ENCODE data around the gene PTPRE. TPM values are rescaled to one million over a fixed set of nuclear protein-coding genes. Genes with fewer than 3 reads are reported as not detected.

Gene PTPRE
- total RNA-seq, 4 donors from 2014 or later = 28.1 to 89.7 (median 54.2) TPM

DNA sequence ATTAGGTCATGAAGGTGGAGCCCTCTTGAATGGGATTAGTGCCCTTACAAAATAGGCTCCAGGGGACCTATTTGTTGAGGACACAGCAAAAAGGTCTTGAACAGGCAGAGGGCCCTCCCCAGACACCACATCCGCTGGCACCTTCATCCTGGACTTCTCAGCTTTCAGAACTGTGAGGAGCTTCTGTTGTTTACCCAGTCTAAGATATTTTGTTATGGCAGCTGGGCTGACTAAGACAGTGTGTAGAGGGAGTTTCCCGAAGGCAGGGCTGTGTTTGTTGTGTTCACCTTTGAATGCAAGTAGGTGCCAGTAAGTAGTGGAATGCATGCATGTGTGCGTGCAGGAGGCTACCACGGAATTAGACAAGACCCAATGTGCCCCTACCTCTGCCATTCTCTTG is 106.7 kb downstream of the PTPRE start:
- no peak for ATAC-seq (ENCODE audit: low FRiP score)
- DNase-seq (ENCODE audit: low spot score) = no peak
- no peak for TF ChIP-seq CTCF (IDR thresholded peaks at IDR 0.05)

DNA sequence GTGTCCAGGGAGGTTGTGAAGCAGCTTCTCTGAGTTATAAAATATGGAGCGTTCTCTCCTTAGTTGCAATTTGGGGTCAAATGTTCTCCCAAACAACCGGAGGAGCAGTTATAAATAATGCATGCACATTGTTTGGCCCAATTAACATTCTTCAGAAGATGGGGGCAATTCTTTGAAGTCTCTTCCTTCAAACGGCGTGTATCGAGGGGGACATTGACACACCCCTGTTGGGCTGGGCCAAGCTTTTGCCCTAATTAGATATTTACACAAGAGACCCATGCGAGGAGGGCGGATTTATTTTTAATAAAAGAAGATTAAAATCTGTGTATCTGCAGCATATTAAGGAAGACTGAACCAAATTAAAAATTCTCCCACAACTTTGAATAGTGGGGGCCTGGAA is 107.3 kb downstream of the PTPRE start:
- DNase-seq (ENCODE audit: low spot score) = no peak
- ATAC-seq (ENCODE audit: low FRiP score) = no peak
- TF ChIP-seq CTCF (IDR thresholded peaks at IDR 0.05) = no peak

DNA sequence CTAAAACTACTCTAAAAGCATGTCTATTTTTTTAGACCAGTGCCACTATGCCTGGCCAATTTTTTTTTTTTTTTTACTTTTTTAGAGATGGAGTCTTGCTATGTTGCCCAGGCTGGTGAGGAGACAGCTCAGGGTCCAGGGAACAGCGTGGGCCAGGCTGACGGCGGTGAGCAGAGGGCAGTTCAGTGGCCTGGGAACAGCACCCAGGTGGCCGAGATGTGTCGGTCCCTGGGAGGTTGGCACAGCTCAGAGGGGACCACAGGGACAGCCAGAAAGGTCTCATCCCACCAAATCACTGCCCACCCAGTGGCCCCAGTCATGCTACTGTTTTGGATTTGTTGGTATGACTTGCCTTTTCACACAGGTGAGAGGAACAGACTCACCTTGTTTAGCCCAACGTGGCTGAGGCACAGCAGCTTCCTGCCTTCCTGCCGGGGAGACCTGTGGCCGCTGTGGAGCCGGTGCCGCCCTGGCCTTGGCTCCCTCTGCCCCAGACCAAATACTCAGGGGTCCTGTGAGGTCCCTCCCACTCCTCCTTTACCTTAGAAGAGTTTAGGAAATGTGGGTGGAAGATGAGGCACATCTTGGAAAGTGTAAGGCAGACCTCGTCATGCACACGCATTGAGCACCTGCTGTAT is 109.6 kb downstream of the PTPRE start:
- TF ChIP-seq CTCF (IDR thresholded peaks at IDR 0.05) = no peak
- ATAC-seq (ENCODE audit: low FRiP score) (no peak), DNase-seq (ENCODE audit: low spot score) (no peak)

DNA sequence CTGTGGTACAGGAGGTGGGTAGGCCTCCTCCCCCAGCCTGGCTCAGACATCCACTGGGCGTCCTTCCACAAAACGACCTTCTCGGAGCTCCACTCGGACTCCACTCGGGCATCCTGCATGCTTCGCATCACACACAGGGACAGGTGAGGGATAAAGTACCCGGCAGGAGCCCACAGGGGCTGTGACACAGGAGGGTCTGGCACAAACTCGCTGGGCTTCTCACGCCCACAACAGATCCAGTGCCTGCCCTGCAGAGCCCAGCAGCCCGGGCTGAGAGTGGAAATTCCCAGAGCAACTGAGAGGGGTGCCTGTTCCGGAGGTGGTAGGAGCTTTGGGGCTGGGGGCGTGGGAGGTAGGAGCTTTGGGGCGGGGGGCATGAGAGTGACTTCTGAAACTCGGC is 110.9 kb downstream of the PTPRE start:
- TF ChIP-seq CTCF (IDR thresholded peaks at IDR 0.05) = no peak
- ATAC-seq (ENCODE audit: low FRiP score) = no peak
- no peak for DNase-seq (ENCODE audit: low spot score)

DNA sequence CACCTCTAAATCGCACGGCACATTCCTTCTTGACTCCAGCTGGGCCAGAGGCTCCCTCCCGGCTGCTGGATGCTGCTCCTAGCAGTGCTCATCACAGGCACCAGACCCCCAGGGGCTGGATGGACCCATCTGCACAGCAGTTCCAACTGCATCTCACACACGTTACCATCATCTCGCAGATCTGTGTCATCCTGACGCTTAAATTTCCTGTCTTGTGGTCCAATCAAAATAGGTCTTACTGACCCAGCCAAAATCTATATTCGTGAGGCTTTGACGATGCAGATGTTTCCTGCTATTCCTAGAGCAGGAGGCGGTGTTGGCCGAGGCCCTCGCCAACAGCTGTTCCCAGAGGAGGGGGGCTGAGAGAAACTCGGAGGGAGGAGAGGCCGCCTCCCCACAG is 111.3 kb downstream of the PTPRE start:
- DNase-seq (ENCODE audit: low spot score) = no peak
- ATAC-seq (ENCODE audit: low FRiP score) = no peak
- TF ChIP-seq CTCF (IDR thresholded peaks at IDR 0.05) = no peak

GRCh38 chr10:128018691-128019090 is 111.8 kb downstream of the PTPRE start:
- no peak for ATAC-seq (ENCODE audit: low FRiP score)
- DNase-seq (ENCODE audit: low spot score) = no peak
- TF ChIP-seq CTCF (IDR thresholded peaks at IDR 0.05) = no peak

Measured in omental fat pad (tissue), 4 donors.